ENCODE data around the gene SAC3D1.

The SAC3D1 gene

DNA sequence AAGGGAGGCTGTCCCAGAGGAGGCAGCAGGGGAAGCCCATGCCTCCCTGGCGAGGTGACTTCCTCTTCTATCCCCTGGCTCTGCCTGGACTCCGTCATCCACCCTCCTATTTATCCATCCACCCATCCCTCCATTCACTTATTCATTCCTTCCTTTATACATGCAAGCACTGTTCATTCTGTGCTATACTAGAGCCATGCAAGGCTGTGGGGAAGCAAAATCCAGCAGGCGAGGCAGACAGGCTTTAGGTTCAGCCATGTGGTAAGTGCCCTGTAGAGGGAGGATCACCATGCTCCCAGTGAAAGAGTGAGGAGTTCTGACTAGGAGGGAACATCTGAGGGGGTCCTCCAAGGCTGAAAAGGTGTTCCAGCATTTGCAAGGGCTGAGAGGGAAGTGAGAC lies 18.5 kb downstream of the SAC3D1 start:
- in situ Hi-C loops (cut with MboI; ENCODE audit: low sequenced_read_pairs): no loop called here

DNA sequence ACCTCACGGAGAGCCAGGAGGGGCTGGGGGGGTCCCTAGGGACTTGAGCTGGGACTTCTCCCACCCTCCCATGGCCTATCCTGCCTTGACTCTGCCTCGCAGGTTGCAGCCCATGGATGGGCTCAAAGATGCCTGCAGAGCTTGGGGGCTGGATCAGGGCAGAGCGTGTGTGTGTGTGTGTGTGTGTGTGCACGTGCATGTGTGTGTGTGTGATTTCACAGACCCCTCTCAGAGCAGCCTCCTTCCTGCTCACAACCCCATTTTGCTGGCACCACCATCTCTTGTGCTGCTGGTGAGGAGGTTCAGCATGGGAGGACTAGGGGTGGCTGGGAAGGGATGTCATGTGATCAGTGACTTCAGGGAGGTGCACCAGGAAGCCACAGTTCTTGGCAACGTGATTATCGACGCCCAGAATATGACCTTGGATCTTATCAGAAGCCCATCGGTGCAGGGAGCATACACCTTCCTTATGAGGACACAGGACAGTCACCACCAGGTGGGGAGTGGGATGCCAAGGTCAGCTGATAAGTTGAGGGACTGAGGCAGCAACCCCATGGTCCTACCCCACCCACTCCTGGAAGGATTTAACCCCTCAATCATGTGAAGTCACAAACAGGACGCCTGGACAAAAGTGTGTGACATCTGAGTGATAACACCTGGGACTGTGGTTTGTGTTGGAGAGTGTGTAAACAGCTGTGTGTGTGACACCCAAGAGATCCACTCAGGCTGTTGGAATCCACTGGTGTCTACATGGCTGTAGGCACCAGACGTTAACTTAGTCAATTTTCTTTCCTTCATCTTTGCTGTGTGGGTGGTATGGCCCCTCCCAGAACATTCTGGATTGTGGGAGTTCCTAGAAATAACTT lies 19.2 kb downstream of the SAC3D1 start:
- in situ Hi-C loops (cut with MboI; ENCODE audit: low sequenced_read_pairs): no loop called here

DNA sequence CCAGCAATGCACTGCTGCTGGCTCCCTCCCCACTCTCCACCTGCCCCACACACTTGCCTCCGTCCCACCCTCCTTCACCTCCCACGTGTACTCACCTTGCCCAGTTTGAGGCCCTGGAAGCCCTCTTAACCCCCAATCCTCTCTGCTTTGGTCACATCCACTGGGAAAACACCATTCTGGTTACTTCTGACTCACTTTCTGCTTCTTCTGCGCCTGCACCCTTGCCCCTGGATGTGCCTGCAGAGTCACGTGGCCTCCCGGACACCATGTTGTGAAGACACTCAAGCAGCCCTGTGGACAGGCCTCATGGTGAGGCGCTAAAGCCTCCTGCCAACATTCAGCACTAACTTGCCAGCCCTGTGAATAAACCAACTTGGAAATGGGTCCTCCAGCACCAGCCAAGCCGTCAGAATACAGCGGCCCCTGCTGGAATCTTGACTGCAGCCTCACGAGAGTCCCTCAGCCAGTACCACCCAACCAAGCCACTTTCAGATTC lies 20.0 kb downstream of the SAC3D1 start:
- in situ Hi-C loops (cut with MboI; ENCODE audit: low sequenced_read_pairs): no loop called here

DNA sequence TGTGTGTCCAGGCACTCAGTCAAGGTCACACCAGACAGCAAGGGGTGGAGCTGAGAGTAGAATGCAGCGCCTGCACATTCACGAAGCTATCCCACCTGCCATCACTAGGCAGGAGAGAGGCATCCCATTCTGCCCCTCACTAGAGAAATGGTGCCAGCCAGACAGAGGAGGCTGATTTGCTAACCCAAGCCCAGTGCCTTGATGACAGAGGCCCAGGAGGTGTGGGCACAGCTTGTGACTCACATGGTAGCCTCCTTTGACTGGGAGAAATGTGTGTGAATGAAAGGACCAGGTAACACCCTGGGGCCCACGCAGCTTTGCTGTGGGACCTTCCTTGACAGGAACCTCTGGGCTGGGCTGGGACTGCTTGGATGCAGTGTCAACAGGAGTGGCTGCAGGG lies 22.5 kb downstream of the SAC3D1 start:
- in situ Hi-C loops (cut with MboI; ENCODE audit: low sequenced_read_pairs): no loop called here

DNA sequence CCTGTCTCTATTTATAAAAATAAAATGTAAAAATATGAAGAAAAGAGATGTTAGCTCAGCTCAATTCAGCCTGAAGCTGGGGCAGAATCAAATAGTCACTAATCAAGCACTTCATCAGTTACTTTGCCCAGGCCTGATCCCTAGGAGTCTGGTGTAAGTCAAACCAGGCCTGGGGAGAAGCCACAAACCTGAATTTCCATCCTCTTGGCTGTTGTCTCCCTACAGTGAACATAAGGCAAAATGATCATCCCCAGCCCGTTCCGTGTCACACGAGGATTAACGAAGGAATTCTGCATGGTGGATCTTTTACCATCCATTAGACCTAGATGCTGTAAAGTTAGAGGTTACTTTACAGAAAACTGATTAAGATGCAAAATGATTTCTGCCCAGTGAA lies 23.8 kb downstream of the SAC3D1 start:
- in situ Hi-C loops (cut with MboI; ENCODE audit: low sequenced_read_pairs): no loop called here

DNA sequence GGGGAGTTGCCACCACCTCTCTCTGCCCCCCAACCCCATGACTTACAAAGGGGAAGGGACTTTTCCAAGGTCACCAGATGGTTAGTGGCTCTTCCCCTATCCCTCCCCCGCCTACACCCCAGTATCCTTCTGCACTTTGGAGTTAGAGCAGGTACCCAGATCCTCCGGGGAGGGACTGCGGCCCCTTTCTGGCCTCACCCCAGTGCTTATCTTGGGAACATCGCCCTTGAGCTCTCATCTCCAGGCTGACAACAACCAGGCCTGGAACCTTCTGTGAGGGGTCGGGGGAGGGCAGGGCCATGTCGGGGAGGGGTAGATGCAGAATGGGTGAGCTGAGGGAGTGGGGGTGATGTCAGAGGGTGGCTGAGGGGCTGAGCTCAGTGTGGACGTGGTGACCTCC lies 24.8 kb downstream of the SAC3D1 start:
- in situ Hi-C loops (cut with MboI; ENCODE audit: low sequenced_read_pairs): no loop called here

DNA sequence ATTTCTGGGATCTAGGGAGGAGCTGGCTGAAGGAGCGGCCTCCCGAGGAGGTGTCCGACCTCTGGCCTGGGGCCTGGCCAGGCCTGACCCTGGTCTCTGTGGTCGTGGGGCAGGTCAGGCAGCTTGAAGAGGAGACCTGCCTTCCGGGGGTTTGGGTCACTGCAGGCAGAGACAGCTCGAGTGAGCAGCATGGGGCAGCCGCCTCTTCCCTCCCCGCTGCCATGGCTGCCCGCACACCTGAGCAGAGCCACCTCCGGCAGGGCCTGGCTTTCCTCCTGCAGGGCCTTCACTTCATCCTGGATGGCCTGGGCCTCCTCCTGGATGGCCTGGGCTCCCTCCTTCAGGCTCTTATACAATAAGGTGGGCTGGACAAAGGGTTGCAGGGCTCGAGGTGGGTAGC lies 25.3 kb downstream of the SAC3D1 start:
- in situ Hi-C loops (cut with MboI; ENCODE audit: low sequenced_read_pairs): no loop called here

DNA sequence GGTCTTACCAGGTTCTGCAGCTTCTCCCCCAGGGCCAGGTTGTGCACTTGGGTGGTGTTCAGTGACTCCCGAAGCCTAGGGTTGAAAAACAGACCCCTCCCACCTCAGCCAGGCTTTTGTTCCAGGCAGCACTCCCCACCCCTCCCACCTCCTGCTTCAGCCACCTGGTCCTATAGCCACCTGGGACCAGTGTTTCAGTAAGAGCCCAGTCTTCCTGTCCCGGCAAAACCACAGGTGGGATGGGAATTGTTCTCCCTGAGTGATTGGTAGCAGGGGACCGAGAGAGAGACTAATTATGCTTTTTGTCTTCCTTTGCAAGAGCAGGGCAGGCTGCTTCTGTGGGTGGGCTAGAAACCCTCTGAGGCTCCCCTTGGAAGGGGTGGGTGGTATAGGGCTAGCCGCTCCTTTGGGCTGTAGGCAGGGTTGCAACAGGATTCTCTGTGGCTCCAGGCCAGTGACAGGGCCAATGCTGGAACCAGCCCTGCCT lies 25.8 kb downstream of the SAC3D1 start:
- in situ Hi-C loops (cut with MboI; ENCODE audit: low sequenced_read_pairs): no loop called here

DNA sequence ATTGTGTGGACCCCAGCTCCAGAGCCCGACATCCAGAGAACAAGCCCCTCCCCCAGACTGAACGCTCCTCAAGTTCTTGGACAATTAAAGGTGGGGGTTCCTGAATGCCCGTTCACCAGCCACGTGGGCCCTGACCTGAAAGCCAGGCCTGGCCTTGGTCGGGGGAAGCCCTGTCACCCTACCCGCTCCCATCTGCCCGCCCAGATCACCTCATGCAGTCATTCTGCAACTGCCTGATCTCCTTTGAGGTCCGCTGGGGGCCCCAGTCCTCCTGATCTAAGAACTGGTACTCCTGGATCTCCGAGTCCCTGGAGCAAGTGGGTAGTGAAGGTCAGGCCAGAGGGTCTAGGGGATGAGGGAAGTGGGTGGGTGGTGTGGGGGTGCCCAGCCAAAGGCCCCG lies 26.4 kb downstream of the SAC3D1 start:
- in situ Hi-C loops (cut with MboI; ENCODE audit: low sequenced_read_pairs): no loop called here

DNA sequence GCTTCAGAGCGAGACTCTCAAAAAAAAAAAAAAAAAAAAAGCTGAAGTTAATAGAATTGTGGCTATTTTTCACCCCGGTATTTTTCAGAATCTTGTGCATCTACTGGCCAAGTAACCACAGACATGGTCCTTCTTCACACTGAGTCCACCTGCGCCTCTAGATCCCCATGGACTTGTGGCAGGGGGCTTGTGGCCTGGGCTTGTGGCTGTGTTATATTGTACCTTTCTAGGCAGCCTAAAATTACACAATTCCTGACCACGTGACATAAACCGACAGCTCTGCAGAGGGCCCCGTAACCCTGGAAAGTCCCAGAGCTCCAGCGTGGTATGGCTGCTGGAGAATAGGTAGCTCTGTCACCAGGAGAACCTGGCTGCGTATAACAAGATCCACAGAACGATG lies 28.2 kb downstream of the SAC3D1 start:
- in situ Hi-C loops (cut with MboI; ENCODE audit: low sequenced_read_pairs): no loop called here

DNA sequence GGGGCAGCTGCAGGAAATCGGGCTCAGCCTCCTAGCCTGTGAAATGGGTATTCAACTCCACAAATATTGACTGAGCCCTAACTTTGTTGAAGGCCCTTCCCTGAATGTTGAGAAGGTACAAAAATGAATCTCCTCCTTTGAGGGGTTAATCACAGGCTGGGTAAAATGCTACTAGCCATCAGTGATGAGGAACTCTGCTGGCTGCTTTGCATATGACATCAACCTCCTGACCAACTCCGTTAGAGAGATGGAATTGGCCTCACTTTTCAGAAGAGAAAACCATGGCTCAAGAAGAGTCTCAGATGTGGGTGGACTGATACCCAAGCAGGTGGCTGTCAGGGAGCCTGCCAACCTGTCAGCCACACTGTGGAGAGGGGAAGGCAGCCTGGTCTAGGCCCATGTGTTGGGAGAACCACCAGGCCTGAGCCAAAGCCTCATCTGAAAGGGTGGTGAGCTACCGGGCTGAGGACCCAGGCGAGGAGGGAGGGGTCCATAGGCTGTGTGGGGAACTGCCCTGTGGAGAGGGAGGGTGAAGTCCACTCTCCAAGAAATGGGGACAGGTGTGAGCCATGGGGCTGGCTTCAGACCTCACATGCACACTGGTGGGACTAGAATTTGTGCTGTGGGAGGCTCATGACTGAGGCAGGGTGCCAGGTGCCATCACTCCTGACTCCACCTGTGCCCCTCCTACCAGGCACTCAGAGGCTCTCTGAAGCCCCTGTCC lies 31.1 kb downstream of the SAC3D1 start:
- in situ Hi-C loops (cut with MboI; ENCODE audit: low sequenced_read_pairs): no loop called here

DNA sequence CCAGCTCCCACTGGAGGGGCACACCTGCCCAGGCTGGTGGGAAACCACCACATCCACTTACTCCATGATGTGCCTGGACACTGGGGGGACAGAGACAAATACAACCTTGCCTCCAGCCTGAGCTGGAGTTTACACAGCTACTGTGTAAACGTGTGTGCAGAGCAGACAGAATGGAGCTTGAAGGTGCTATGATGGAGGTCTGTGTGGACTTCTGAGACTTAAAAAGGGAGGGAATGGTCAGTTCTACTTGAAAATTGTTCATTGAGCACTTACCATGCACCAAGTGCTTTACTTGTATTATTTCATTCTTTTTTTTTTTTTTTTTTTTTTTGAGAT lies 31.6 kb downstream of the SAC3D1 start:
- in situ Hi-C loops (cut with MboI; ENCODE audit: low sequenced_read_pairs): no loop called here

DNA sequence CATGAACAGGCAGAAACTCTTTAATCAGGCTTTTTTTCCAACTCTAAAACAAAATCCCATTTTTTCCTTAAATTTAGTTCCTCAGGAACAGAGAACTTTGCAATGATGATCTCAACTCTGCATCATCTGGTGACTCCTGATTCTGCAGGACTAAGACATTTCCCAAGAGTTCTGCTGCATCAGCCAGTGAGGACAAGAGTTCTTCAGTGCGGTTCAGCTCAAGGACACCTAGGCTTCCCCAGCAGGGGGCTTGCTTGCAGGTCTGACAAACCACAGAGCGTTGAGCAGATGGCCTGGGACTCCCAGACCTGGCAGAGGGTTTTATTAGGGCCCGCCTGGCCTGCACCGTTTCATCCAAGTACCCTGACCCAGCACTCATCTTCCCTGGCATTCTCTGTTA lies 36.4 kb downstream of the SAC3D1 start:
- in situ Hi-C loops (cut with MboI; ENCODE audit: low sequenced_read_pairs): no loop called here

DNA sequence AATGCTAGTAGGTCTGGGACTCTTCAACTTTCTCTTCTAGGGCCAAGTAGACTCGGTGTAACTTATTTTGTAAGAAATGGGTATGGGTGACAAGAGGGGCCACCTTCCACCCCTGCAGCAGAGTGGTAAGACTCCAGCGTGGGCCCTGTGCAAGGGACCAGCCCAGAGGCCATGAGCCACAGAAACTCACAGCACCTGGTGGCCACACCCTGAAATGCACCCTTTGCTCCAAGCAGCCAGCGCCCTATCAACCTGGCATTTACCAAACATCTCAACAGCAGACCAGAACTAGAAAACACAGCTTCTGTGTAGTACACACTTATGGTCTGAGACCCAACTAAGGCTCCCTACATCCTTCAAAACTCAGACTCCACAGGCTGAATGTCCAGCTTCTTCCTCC lies 37.1 kb downstream of the SAC3D1 start:
- in situ Hi-C loops (cut with MboI; ENCODE audit: low sequenced_read_pairs): no loop called here

DNA sequence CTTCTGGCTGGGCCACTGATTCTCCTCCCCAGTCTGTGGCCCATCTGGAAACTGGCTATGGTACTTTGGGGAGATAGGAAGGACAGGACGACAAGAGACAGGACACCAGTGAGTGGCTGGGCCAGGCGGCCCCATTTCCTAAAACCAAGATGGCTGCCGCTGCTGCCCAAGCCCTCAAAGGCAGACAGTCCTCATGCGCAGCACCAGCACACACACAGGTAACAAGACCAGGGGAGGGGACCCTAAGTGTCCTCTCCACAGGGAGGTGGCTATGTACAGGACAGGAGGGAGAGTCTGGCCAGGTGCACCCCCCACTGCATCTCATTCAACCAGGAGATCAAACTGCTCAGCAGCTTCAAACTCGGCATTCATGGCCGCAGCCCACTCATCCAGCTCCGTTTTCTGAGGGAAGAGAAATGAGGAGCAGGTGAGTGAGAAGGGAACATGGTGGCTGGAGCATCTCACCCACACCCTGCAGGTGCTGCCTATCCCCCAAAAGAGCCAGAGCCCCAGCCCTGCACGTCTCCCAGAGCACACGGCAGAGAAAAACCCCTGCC lies 37.9 kb downstream of the SAC3D1 start:
- in situ Hi-C loops (cut with MboI; ENCODE audit: low sequenced_read_pairs): no loop called here

DNA sequence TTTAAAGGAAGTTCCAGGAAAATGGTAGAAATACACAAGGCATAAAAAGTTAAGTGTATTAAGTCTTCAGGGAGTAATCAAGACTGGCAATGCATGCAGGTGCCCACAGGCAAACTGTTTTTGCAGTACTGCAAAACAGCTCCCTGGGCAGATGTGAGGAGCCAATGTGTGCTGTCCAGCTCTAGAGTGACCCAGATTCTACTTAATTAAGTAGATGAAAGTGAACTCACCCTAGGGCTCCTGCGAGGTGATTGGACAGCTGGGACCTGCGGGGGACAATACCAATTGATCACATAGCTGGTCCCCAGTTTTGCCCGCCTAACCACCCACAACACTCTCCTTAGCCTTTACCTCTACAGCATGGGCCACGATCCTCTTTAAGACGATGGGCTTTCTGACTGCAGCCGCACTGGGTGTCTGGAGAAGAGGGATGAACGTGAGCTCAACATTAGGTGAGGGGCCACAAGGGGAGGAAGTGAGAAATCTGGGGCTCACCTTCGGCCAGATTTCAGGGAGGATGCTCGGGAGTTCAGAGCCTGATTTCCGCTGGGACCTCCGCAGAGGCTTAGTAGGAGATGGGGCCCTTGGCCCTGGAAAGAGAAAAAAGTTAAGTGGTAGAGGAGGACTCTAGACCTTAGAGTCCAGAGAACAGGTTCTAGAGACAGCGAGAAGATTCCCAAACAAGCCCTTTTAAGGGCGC lies 42.3 kb downstream of the SAC3D1 start:
- in situ Hi-C loops (cut with MboI; ENCODE audit: low sequenced_read_pairs): loop anchor here (5.0 kb wide), 1 partner anchor 56 kb away; the partner anchor contains the start of gene SNX15

DNA sequence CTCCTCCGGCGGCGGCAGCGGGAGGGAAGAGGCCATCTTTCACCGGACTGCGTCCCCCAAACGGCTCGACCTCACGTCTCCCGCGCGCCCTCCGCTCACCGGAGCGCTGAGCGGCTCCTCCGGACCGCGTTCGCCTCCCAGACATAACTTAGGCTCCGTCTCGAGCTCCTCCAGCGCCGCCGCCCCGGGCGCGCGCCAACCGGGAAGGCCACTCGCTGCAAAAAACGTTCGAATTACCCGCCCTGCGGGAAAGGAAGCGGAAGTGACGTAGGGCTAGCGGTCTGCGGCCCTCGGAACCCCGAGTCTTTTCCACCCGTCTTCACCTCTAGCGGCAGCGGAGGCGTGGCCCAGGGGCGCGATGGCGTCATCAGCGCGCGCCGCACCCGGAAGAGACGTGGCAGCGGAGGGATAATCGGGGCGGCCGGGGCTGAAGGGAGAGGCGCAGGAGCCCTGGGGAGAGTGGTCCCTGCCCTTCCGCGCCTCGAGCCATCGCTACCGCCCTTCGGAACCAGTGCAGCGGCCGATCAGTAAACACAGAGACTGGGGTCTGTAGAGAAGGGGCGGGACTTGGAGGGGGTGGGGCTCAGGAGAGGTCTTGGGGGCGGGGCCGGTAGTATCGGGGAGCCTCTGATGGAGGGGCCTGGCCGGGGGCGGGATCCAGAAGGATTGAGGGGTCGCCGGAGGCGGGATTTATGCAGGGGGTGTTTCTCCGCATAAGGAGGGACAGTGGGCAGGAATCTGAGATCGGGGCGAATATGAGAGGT lies 43.0 kb downstream of the SAC3D1 start, which contains the start of the genes CDCA5 and ZFPL1:
Gene CDCA5 (minus strand): TSS at position 207 of the 764 bp plus-strand sequence. CDS start 62 bp downstream, at position 145.
Gene ZFPL1 (plus strand): TSS at position 389 of the 764 bp plus-strand sequence. CDS start 477 bp downstream, outside the sequence.
- in situ Hi-C loops (cut with MboI; ENCODE audit: low sequenced_read_pairs): loop anchor here (5.0 kb wide), 1 partner anchor 57 kb away; the partner anchor contains the start of gene SNX15

DNA sequence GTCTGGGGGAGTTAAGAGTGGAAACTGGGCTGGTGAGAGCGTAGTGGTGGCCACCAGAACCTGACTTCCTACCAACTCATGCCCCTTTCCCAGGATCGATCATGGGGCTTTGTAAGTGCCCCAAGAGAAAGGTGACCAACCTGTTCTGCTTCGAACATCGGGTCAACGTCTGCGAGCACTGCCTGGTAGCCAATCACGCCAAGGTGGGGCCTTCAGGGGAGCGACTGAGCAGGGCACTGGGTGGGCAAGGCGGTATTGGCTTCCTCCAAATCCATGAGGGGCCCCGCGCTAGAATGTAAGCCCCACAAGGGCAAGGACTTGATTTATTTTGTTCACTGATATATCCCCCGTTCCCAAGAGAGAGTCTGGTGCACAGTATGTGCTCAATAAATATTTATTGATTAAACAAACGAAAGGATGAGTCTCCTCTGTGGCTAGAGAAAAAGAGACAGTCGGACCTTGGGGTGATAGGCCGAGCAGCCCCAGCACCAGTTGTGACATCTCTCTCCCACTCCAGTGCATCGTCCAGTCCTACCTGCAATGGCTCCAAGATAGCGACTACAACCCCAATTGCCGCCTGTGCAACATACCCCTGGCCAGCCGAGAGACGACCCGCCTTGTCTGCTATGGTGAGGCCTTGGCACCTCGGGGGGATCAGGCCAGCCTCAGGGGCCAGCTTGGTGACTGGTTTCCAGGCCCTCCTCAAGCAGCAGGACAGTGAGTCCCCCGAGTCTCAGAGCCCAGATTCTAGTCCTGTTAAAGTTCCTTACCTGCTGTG lies 43.8 kb downstream of the SAC3D1 start:
- in situ Hi-C loops (cut with MboI; ENCODE audit: low sequenced_read_pairs): loop anchor here (5.0 kb wide), 1 partner anchor 57 kb away; the partner anchor contains the start of gene SNX15

DNA sequence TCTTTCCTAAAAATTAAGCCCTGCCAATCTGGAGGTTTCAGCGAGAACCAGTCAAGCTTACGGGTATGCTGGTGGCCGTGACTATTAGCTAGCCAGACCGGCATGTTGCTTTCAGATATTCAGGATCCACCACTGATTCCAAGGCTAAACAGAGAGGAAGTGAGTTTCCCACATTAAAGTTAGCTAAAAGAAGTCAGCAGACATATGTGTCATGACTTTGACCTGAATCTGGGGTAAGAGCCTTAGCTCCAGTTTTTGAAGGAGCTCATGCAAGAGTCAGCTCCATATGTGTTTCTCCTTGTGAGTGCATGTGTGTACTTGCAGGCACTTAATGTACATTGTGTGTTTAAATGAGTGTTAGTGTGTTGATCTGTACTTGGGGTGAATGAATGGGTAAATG lies 44.4 kb downstream of the SAC3D1 start:
- in situ Hi-C loops (cut with MboI; ENCODE audit: low sequenced_read_pairs): no loop called here
